K562 (cell line): ENCODE results near the gene FSTL4. TPM values are rescaled to one million over a fixed set of nuclear protein-coding genes. Genes with fewer than 3 reads are reported as not detected.

Experiments used
- ATAC-seq: fragments of 200-7000 bp; cut with Tn5 transposase; 3 replicates; pipeline ENCODE4 v1.9.1; 2020; ENCODE audit warnings: moderate library complexity
- BruUV-seq: library from RNA; stranded (reverse); fragments of 400-500 nt; replicated peaks from 2 replicates; lab custom pipeline; 2021; lab: Mats Ljungman, UMichigan
- CTCF ChIA-PET: fragments of 300-600 bp; formaldehyde crosslinking; extraction: SDS; loops from one replicate; lab custom pipeline; 2021; ENCODE audit warnings: low intra/inter-chr PET ratio; lab: Yijun Ruan, JAX
- POLR2A ChIA-PET: fragments of 300-600, 350-650 bp; sonication (Branson Sonifier 250); formaldehyde crosslinking; extraction: SDS; loops from one replicate; lab custom pipeline; 2021; ENCODE audit warnings: antibody characterized with exemption, inconsistent platforms; lab: Yijun Ruan, JAX
- DNase-seq, 4 experiments: peaks; one replicate each; pipeline versions ENCODE4 v3.0.0 to v3.0.0-alpha.2; 2011 to 2018; ENCODE audit warnings: low spot score in 3 of 4, mixed read lengths in 3 of 4; ENCODE audit errors: extremely low read depth in 1 of 4
- FAIRE-seq: peaks from 2 replicates; lab custom pipeline; 2011; peaks lifted over from hg19 to GRCh38; lab: Jason Lieb, UNC
- H2AFZ ChIP-seq: 2 replicates; pipeline ENCODE4 v1.6.0; 2011; ENCODE audit warnings: low read depth, low read length, control low read depth, inconsistent platforms
- H3K27ac ChIP-seq: fragments of 200-600 bp; 3 replicates; pipeline ENCODE4 v1.8.0; 2011; ENCODE audit warnings: low read depth, mild to moderate bottlenecking, control low read depth, inconsistent platforms, low read length, moderate library complexity, mixed read lengths; ENCODE audit errors: extremely low read depth
- H3K27me3 ChIP-seq, 2 experiments: fragments of 300-600 bp in 1 of 2; 2 replicates in 1 of 2; 3 replicates in 1 of 2; pipeline versions ENCODE4 v1.6.0 to v1.8.0; 2011; ENCODE audit warnings: inconsistent platforms in 2 of 2, low read length in 2 of 2, mild to moderate bottlenecking in 1 of 2, mixed read lengths in 1 of 2, moderate library complexity in 1 of 2; ENCODE audit not compliant: control insufficient read depth in 2 of 2, insufficient read depth in 2 of 2
- H3K36me3 ChIP-seq: fragments of 300-600 bp; 3 replicates; pipeline ENCODE4 v1.8.0; 2011; ENCODE audit warnings: mild to moderate bottlenecking, low read length, inconsistent platforms; ENCODE audit not compliant: control insufficient read depth, insufficient read depth
- H3K4me1 ChIP-seq, 2 experiments: fragments of 200-600 bp in 1 of 2; replicated peaks in 1 of 2; 2 replicates in 1 of 2; 3 replicates in 1 of 2; pipeline versions ENCODE4 v1.5.1 to v1.8.0; 2011; ENCODE audit warnings: inconsistent platforms in 2 of 2, low read length in 2 of 2, mild to moderate bottlenecking in 1 of 2, mixed read lengths in 1 of 2, moderate library complexity in 1 of 2; ENCODE audit not compliant: control insufficient read depth in 2 of 2, insufficient read depth in 2 of 2
- H3K4me2 ChIP-seq: 2 replicates; pipeline ENCODE4 v1.6.1; 2011; ENCODE audit warnings: low read length, control low read depth, inconsistent platforms, mixed read lengths; ENCODE audit not compliant: insufficient read depth
- H3K4me3 ChIP-seq: fragments of 200-600 bp; sonication (generic), shearing (Covaris generic); 2 replicates; pipeline ENCODE4 v1.5.1; 2016; ENCODE audit warnings: control low read depth, inconsistent platforms
- H3K79me2 ChIP-seq: fragments of 200-600 bp; 3 replicates; pipeline ENCODE4 v1.8.0; 2011; ENCODE audit warnings: low read length, inconsistent platforms; ENCODE audit not compliant: control insufficient read depth, insufficient read depth
- H3K9ac ChIP-seq, 2 experiments: 2 replicates each; pipeline versions ENCODE4 v1.6.0 to v1.6.1; 2011; ENCODE audit warnings: low read depth in 2 of 2, low read length in 2 of 2, control low read depth in 1 of 2, inconsistent platforms in 1 of 2, mild to moderate bottlenecking in 1 of 2, mixed read lengths in 1 of 2; ENCODE audit not compliant: insufficient read depth in 1 of 2
- H3K9me1 ChIP-seq: one replicate; pipeline ENCODE4 v1.6.0; 2011; ENCODE audit warnings: inconsistent platforms, mild to moderate bottlenecking, low read length, moderate library complexity; ENCODE audit not compliant: control insufficient read depth, insufficient read depth
- H3K9me3 ChIP-seq: replicated peaks from 2 replicates; pipeline ENCODE4 v1.5.1; 2011; ENCODE audit warnings: low read depth, low read length, inconsistent platforms; ENCODE audit not compliant: control insufficient read depth, insufficient read depth
- H4K20me1 ChIP-seq: replicated peaks from 2 replicates; pipeline ENCODE4 v1.6.1; 2011; ENCODE audit warnings: low read length, inconsistent platforms, mixed read lengths; ENCODE audit not compliant: control insufficient read depth, insufficient read depth
- GABPA ChIP-seq: fragments of 200-800 bp; sonication (Bioruptor generic); conservative IDR thresholded peaks from 2 replicates; pipeline ENCODE4 v1.6.1; 2016; ENCODE audit warnings: low read depth, missing genetic modification characterization, missing compliant biosample characterization
- HSF4 ChIP-seq: fragments of 250-450 bp; sonication (Bioruptor Pico); IDR thresholded peaks from 2 replicates; pipeline ENCODE4 v2.1.2; 2022; ENCODE audit warnings: mild to moderate bottlenecking, moderate library complexity, borderline replicate concordance
- MYBL2 ChIP-seq, 2 experiments: fragments of 450-650 bp in 1 of 2; sonication (generic) in 1 of 2; formaldehyde crosslinking in 1 of 2; IDR thresholded peaks; 2 replicates each; pipeline versions ENCODE4 v1.6.1 to v1.8.1; 2017 to 2022; ENCODE audit warnings: borderline replicate concordance in 1 of 2, inconsistent platforms in 1 of 2, low read depth in 1 of 2, mild to moderate bottlenecking in 1 of 2, missing genetic modification reagents in 1 of 2, moderate library complexity in 1 of 2
- NFE2L1 ChIP-seq: fragments of 450-650 bp; IDR thresholded peaks from 2 replicates; pipeline ENCODE4 v1.6.1; 2016; ENCODE audit warnings: missing genetic modification characterization, low read depth, mild to moderate bottlenecking, missing compliant biosample characterization, moderate library complexity, borderline replicate concordance
- NUFIP1 ChIP-seq: fragments of 450-650 bp; IDR thresholded peaks from 2 replicates; pipeline ENCODE4 v1.6.1; 2018; ENCODE audit not compliant: partially characterized antibody
- POLR2G ChIP-seq: fragments of 200-400 bp; formaldehyde crosslinking; IDR thresholded peaks from 2 replicates; pipeline ENCODE4 v1.6.1; 2017; ENCODE audit warnings: low read depth, mild to moderate bottlenecking, antibody characterized with exemption, low read length, moderate library complexity
- RBM25 ChIP-seq: fragments of 200-400 bp; formaldehyde crosslinking; IDR thresholded peaks from 2 replicates; pipeline ENCODE4 v1.6.1; 2018; ENCODE audit warnings: low read length, low read depth, moderate library complexity; ENCODE audit not compliant: severe bottlenecking
- WHSC1 ChIP-seq: IDR thresholded peaks from one replicate; pipeline ENCODE4 v1.6.1; 2012; ENCODE audit warnings: low read length, control low read depth, inconsistent platforms
- ZBTB7A ChIP-seq: IDR thresholded peaks from 2 replicates; pipeline ENCODE4 v1.6.1; 2011; ENCODE audit warnings: low read depth, mild to moderate bottlenecking, low read length, moderate library complexity, borderline replicate concordance; ENCODE audit not compliant: control insufficient read depth
- WGBS: fragments of 100-300 bp; shearing (Covaris generic); methylation state at CpG from one replicate; pipeline ENCODE4 v1.1.6; 2016; ENCODE audit warnings: low coverage, mixed read lengths; ENCODE audit not compliant: insufficient coverage; ENCODE audit errors: missing lambda C conversion rate; 5-methylcytosine and 5-hydroxymethylcytosine counted together
- in situ Hi-C: fragments of 300-500 bp; cut with MboI; formaldehyde crosslinking; loops from 4 replicates; pipeline ENCODE4 v1.15.0; 2018; ENCODE audit warnings: inconsistent platforms, mixed read lengths
- intact Hi-C: fragments of 100-400 bp; cut with micrococcal nuclease; formaldehyde crosslinking; loops from 2 replicates; pipeline ENCODE4 v1.14.2; 2022
- polyA plus RNA-seq, 8 experiments: library from polyadenylated mRNA; depleted of rRNA in 4 of 8; stranded (reverse) in 5 of 8; unstranded in 3 of 8; fragments of >200 nt; fragmentation: Nextera tagmentation in 2 of 8; fragmentation: Illumina TruSeq in 1 of 8; extraction: Ambion mirVana in 2 of 8; extraction: Trizol in 1 of 8; gene quantifications; 2 replicates each; pipeline versions ENCODE4 v1.2.1 to v1.2.3, GENCODE V29; 2011 to 2014; ENCODE audit warnings: inconsistent platforms in 1 of 8, missing spikeins in 1 of 8
- total RNA-seq, 7 experiments: library from RNA; depleted of rRNA in 6 of 7; stranded (reverse); fragments of >200 nt in 6 of 7; fragmentation: Illumina TruSeq in 2 of 7; extraction: Trizol in 2 of 7; gene quantifications; 2 replicates each; pipeline versions ENCODE4 v1.2.1 to v1.2.3, GENCODE V29; 2011 to 2021; ENCODE audit warnings: low replicate concordance in 1 of 7

Gene FSTL4
- total and polyA plus RNA-seq, 9 of the 15 experiments (the other 6 are each of a cell fraction or from before 2014, with no cell fraction given) = 0.08 to 0.18 (median 0.10) TPM; not detected in 5

GRCh38 chr5:133642153-133642722 lies 29.9 kb upstream of the FSTL4 start:
- TF ChIP-seq ZBTB7A = no peak
- TF ChIP-seq HSF4 (CRISPR knock-in tag) = no peak
- TF ChIP-seq GABPA (tag) = no peak
- TF ChIP-seq NFE2L1 (tag) = no peak
- TF ChIP-seq WHSC1 = no peak
- TF ChIP-seq MYBL2 (IDR thresholded peaks at IDR 0.05; ENCODE audit: low read depth) = no peak
- no peak for TF ChIP-seq MYBL2 (CRISPR knock-in tag; IDR thresholded peaks at IDR 0.05; ENCODE audit: borderline replicate concordance)
- TF ChIP-seq NUFIP1 = no peak
- TF ChIP-seq POLR2G = no peak
- TF ChIP-seq RBM25 = no peak
- in situ Hi-C loops = no loop called here
- H3K27ac ChIP-seq = no peak overlapping the region
- POLR2A ChIA-PET = no interaction called here
- peaks cover 0 to 11% of the 10 kb centered on the region in 2 experiments; a peak in 2 of 5 replicates for H3K27me3 ChIP-seq
- H3K9me1 ChIP-seq = no peaks in the 10 kb centered on the region
- no TSS peak for BruUV-seq
- no peaks in the 10 kb centered on the region for H3K79me2 ChIP-seq
- no peak for ATAC-seq
- no peaks in the 10 kb centered on the region for H3K36me3 ChIP-seq
- CTCF ChIA-PET = no interaction called here
- H3K4me2 ChIP-seq = no peak overlapping the region
- H3K9ac ChIP-seq = no peak overlapping the region
- 0% methylated on average over 2 of the region's 2 CpGs for WGBS
- no peak overlapping the region for H3K4me3 ChIP-seq
- 0 out of 2 replicates have a peak, but pooled peaks cover 3% of the 10 kb centered on the region for H4K20me1 ChIP-seq
- no peak for DNase-seq
- no peaks in the 10 kb centered on the region for H3K9me3 ChIP-seq
- intact Hi-C loops = no loop called here
- H3K4me1 ChIP-seq = no peaks in the 10 kb centered on the region
- FAIRE-seq = no peak
- H2AFZ ChIP-seq = no peak overlapping the region
